Left hindlimb (tissue), 1 donor: ENCODE results near the gene ZNF12.
A peak's percentile ranks its signal among the peaks of the same experiment; 100 is the strongest.
"Not testable (repeated sequence)": the region's sequence is repeated elsewhere in the genome, so short reads cannot be mapped to it uniquely, and the experiment has no call there.

Experiments
- DNase-seq: peaks from one replicate; pipeline ENCODE4 v3.0.0-alpha.2; 2018

The ZNF12 gene

DNA sequence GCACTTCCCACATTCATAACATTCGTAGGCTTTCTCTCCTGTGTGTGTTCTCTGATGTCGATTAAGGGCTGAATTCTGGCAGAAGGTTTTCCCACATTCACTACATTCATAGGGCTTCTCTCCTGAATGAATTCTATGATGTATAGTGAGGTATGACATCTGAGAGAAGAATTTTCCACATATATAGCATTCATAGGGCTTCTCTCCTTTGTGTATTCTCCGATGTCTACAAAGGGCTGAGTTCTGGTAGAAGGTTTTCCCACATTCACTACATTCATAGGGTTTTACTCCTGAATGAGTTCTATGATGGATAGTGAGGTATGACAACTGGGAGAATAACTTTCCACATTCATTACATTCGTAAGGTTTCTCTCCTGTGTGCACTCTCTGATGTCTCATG, 15.6 kb downstream of the ZNF12 start:
- no peak for DNase-seq

DNA sequence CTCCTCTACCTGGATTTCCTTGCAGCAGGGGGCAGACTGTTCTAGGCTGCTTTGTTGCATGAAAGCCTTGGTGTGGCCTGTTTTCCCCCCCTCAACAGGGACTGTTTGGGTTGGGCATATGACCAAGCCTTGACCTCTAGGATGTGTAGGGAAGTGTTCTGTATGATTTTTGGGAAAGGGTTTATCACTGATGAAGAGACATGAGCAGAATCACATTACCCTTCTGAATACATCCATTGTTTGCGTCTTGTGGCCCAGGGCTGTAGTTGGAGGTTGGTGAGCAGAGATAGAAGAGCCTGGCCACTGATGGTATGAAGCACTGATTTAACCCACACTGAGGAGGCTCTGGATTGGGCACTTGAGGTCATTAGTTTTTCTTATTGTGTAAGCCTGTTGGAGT, 26.6 kb downstream of the ZNF12 start:
- DNase-seq, result no peak

- no peak for DNase-seq
Observed at GRCh38 chr7:6675807-6676405, 30.8 kb downstream of the ZNF12 start.

DNA sequence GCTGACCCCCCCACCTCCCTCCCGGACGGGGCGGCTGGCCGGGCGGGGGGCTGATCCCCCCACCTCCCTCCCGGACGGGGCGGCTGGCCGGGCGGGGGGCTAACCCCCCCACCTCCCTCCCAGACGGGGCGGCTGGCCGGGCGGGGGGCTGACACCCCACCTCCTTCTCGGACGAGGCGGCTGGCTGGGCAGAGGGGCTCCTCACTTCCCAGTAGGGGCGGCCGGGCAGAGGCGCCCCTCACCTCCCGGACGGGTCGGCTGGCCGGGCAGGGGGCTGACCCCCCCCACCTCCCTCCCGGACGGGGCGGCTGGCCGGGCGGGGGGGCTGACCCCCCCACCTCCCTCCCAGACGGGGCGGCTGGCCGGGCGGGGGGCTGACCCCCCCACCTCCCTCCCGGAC, 35.9 kb downstream of the ZNF12 start:
- not testable (repeated sequence) for DNase-seq

- DNase-seq, result peak; percentile 16
Observed at GRCh38 chr7:6658618-6659345, 48.0 kb downstream of the ZNF12 start.

DNA sequence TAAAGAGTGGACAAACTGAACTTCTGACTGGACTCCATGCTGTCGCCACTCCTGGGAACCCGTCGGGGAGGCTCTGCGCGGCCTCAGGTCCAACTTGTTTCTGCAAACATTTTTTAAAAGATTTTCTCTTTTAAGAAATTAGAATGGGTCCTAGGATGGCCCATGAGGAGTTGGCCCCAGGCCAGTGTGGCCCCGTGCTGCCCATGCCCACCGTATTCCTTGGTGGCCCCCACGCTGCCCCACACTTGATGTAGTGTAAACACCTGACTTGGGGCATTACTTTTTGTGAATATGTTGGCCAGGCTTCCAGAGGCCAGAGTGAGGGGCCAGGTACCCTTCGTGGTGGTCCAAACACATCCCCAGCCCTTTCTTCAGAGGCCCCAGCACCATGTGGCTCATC, 50.3 kb downstream of the ZNF12 start:
- peak; percentile 8 for DNase-seq

- peak; percentile 18 for DNase-seq
Observed at GRCh38 chr7:6655636-6656385, 50.9 kb downstream of the ZNF12 start.

GRCh38 chr7:6654842-6655610, 51.7 kb downstream of the ZNF12 start:
- DNase-seq, result peak; percentile 15

GRCh38 chr7:6654113-6654841, 52.5 kb downstream of the ZNF12 start:
- peak; percentile 18 for DNase-seq

DNA sequence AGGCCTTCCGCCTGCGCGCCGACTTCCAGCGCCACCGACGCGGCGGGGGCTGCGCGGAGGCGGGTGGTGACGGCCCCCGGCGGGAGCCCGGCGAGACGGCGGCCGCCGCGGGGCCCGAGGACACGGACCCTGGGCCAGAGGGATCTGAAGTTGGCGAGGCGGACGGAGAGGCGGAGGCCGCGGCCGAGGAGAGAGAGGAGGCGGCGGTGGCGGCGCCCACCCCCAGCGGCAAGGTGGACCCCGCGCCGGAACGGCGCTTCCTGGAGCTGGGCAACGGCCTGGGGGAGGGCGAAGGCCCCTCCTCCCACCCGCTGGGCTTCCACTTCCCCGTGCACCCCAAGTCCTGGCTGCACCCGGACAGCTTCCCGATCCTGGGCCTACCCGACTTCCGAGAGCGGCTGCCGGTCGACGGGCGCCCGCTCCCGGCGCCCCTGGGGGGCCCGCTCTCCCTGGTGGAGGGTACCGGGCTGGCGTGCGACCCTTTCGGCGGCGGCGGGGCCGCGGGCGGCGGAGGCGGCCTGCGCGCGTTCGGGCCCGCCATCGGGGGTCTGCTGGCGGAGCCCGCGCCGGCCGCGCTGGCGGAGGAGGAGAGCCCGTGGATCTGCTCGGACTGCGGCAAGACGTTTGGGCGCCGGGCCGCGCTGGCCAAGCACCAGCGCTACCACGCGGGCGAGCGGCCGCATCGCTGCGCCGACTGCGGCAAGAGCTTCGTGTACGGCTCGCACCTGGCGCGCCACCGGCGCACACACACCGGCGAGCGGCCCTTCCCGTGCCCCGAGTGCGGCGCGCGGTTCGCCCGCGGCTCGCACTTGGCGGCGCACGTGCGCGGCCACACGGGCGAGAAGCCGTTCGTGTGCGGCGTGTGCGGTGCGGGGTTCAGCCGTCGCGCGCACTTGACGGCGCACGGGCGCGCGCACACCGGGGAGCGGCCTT, 53.4 kb downstream of the ZNF12 start:
- peak; percentile 20 for DNase-seq

GRCh38 chr7:6652446-6653011, 54.2 kb downstream of the ZNF12 start:
- DNase-seq, result peak; percentile 10

- DNase-seq, result peak; percentile 17
Observed at GRCh38 chr7:6651851-6652445, 54.8 kb downstream of the ZNF12 start.

DNA sequence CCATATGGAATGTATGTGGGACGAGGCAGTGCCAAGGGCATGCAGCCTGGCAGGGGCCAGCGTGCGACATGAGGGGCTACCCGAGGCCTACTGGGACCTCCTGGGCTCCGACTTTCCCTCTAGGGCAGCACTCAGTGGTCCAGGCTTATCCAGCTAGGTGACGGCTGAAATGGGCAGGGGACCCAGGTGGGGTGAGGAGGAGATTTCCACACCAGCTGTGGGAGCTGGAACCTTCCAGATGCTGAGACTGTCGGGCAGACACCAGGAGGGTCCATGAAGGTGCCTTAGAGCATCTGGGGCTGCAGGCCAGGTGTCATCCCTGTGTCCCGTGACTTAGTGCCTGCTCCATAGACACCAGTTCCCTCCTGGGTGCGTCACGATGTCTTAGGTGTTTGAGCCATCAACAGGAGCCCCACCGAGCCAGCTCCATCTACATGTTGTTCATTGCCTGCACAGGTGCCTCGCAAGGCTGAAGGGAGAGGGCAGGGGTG, 56.2 kb downstream of the ZNF12 start:
- DNase-seq, result no peak

- no peak for DNase-seq
Observed at GRCh38 chr7:6650086-6650485, 56.7 kb downstream of the ZNF12 start.

- no peak for DNase-seq
Observed at GRCh38 chr7:6649241-6649961, 57.3 kb downstream of the ZNF12 start.

DNA sequence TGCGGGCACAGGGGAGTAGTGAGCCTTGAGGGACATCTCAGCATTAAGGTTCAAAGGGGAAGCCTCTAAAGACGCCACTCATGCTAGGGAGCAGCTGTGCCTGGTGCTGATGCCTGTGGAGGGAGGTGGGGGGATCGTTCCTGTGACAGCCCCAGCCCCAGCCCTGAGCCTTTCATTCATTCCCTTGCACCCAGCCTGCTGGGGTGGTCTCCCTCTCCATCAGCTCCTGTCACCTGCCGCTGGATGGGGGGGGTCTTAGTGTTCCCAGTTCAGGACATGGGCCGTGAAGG, 58.0 kb downstream of the ZNF12 start:
- DNase-seq, result no peak

DNA sequence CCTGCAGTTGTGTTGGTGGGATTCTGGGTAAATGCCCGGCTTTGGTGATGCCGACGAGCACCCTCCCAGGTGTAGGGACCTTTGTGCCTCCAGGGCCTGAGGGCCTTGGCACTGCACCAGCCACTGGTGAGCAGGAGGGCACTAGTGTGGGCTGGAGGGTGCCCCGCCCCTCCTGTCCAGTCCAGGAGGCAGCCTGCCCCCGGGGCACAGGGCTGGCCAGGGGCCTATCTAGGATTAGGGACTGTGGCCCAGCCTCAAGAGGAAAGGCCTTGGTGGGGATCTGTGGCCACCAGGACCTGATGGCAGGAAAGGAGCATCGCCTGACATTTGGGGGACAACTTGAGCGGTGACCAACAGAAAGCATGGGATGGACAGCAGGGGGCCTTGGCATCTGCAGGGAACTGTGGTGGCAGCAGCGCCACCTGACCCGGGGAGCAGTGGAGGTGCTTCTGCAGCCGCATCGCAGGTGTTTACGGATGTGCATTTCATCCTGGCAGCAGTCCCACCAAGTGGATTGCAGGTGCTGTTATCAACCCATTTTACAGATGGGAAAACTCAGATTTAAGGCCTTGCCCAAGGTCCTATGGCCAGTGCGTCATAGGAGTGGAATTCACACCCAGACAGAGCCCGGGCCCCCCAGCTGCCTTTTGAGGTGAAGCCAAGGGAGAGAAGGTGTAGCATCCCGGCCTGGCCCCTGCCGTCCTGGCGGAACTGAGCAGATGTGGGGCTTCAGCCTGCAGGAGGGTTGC, 58.5 kb downstream of the ZNF12 start:
- DNase-seq, result peak; percentile 6

DNA sequence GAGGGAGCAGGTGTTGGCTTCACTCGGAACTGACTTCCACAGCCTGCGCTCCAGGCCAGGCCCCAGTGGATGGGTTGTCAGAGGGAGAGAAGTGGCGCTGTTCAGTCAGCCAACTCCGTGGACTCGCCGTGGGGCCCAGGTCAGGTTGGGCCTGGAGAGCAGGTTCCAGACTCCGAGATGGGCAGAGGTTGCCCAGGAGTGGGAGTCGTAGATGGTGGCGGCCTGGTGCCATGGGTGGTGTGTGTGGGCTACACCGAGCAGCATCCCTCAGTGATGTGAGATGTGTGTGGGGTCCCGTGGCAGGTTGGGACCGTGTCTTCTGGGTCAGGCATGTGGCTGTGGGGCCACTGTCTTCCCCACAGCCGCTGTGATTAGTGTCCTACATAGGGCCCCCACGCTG, 59.2 kb downstream of the ZNF12 start:
- no peak for DNase-seq

GRCh38 chr7:6647080-6647479, 59.7 kb downstream of the ZNF12 start:
- DNase-seq, result peak; percentile 24
